Right lobe of liver (tissue), 6 donors: ENCODE results near the gene NTMT1. TPM values are rescaled to one million over a fixed set of nuclear protein-coding genes. Genes with fewer than 3 reads are reported as not detected.

Experiments used
- ATAC-seq, 4 donors: fragments of 200-7000 bp; cut with Tn5 transposase; one replicate each; pipeline ENCODE4 v1.9.1; 2020; ENCODE audit warnings: mild to moderate bottlenecking in 4 of 4, moderate library complexity in 4 of 4
- DNase-seq, 3 donors: peaks; one replicate each; pipeline ENCODE4 v3.0.0-alpha.2; 2020
- H3K27ac ChIP-seq, 3 donors: fragments of 200-600 bp; one replicate each; pipeline ENCODE4 v1.8.0; 2022
- H3K27me3 ChIP-seq, 2 donors: fragments of 200-600 bp; one replicate each; pipeline ENCODE4 v1.8.0; 2022
- H3K36me3 ChIP-seq, 4 donors: fragments of 200-600 bp; sonication (generic) in 1 of 4; one replicate each; pipeline versions ENCODE4 v1.5.1 to v1.8.0; 2017 to 2022; ENCODE audit warnings: control low read depth in 1 of 4
- H3K4me1 ChIP-seq, 4 donors: fragments of 200-600 bp; sonication (generic) in 1 of 4; one replicate each; pipeline versions ENCODE4 v1.5.1 to v1.8.0; 2017 to 2022; ENCODE audit warnings: control low read depth in 1 of 4
- H3K4me3 ChIP-seq, 3 donors: fragments of 200-600 bp; one replicate each; pipeline ENCODE4 v1.8.0; 2022
- H3K9me3 ChIP-seq, 4 donors: fragments of 200-600 bp; sonication (generic) in 1 of 4; one replicate each; pipeline versions ENCODE4 v1.5.1 to v1.8.0; 2017 to 2022; ENCODE audit warnings: control low read depth in 1 of 4
- CTCF ChIP-seq, 4 donors: fragments of 200-600 bp in 3 of 4; fragments of 450-650 bp in 1 of 4; IDR thresholded peaks; one replicate each; pipeline versions ENCODE4 v1.5.1 to v1.8.0; 2016 to 2022; ENCODE audit warnings: antibody characterized with exemption in 4 of 4, mild to moderate bottlenecking in 2 of 4
- POLR2A ChIP-seq: fragments of 450-650 bp; IDR thresholded peaks from one replicate; pipeline ENCODE4 v1.6.1; 2017; ENCODE audit warnings: antibody characterized with exemption, mild to moderate bottlenecking
- WGBS: methylation state at CpG from one replicate; pipeline ENCODE4 v1.1.6; 2018; ENCODE audit warnings: low coverage, low lambda C conversion rate; ENCODE audit not compliant: insufficient coverage; ENCODE audit errors: missing lambda C conversion rate; 5-methylcytosine and 5-hydroxymethylcytosine counted together
- intact Hi-C, 2 donors: fragments of 100-400 bp; cut with DNase I; formaldehyde crosslinking; loops; one replicate each; pipeline versions ENCODE4 v1.11.2 to v1.14.1; 2022
- total RNA-seq, 6 experiments: library from RNA; depleted of rRNA in 2 of 6; stranded (reverse); fragments of >200 nt in 2 of 6; fragmentation: NEBNext Ultra II Directional in 3 of 6; extraction: Animal tissue kit (Norgen Biotek cat#: 25700) in 3 of 6; gene quantifications; one replicate each; pipeline versions ENCODE4 v1.1.0 to v1.2.4, GENCODE V29; 2016 to 2023
- donor health status: DM: no; HTN: yes; CAD: no.
- donor health status: DM: no; HTN: no; CAD: no.
- donor health status: DM: no; HTN: no; CAD: no.
- donor health status: DM: no; HTN: yes; CAD: no.
- donor health status: DM: no; HTN: yes; CAD: no.

Gene NTMT1
- total RNA-seq, 6 experiments from 2014 or later: 15.6 to 28.3 (median 20.7) TPM

GRCh38 chr9:129673602-129674001, 47.6 kb downstream of the NTMT1 start:
- WGBS: 0% methylated on average over 2 of the region's 12 CpGs
- Histone ChIP-seq H3K36me3 (no peaks in the 10 kb centered on the region), H3K4me3 (no peak overlapping the region), H3K27me3 (no peaks in the 10 kb centered on the region), H3K4me1 (no peaks in the 10 kb centered on the region), H3K27ac (no peak overlapping the region), H3K9me3 (no peaks in the 10 kb centered on the region)
- DNase-seq: no peak
- intact Hi-C loops: no loop called here
- no peak for ATAC-seq
- no peak for TF ChIP-seq POLR2A

- Histone ChIP-seq H3K9me3 (no peaks in the 10 kb centered on the region), H3K27ac (no peak overlapping the region), H3K4me3 (no peak overlapping the region), H3K36me3 (no peaks in the 10 kb centered on the region), H3K27me3 (no peaks in the 10 kb centered on the region), H3K4me1 (no peaks in the 10 kb centered on the region)
- no peak for TF ChIP-seq CTCF (IDR thresholded peaks at IDR 0.05)
- no peak for TF ChIP-seq POLR2A
- ATAC-seq (no peak), DNase-seq (no peak)
- intact Hi-C loops: no loop called here
- WGBS: 48% methylated on average over 5 of the region's 7 CpGs
Measured at GRCh38 chr9:129674229-129674628, 48.3 kb downstream of the NTMT1 start.

- H3K27me3 ChIP-seq: no peaks in the 10 kb centered on the region
- TF ChIP-seq POLR2A (no peak), CTCF (IDR thresholded peaks at IDR 0.05) (no peak)
- DNase-seq (no peak), ATAC-seq (no peak)
- no peak overlapping the region for H3K27ac ChIP-seq
- H3K9me3 ChIP-seq: no peaks in the 10 kb centered on the region
- H3K4me1 ChIP-seq: no peaks in the 10 kb centered on the region
- intact Hi-C loops: no loop called here
- H3K36me3 ChIP-seq: no peaks in the 10 kb centered on the region
- H3K4me3 ChIP-seq: no peak overlapping the region
- WGBS: 81% methylated on average over 18 of the region's 27 CpGs
Measured at GRCh38 chr9:129675620-129676019, 49.7 kb downstream of the NTMT1 start.

GRCh38 chr9:129676287-129676686, 50.3 kb downstream of the NTMT1 start:
- no peak for TF ChIP-seq CTCF (IDR thresholded peaks at IDR 0.05)
- TF ChIP-seq POLR2A: no peak
- H3K4me3 ChIP-seq: no peak overlapping the region
- H3K9me3 ChIP-seq: no peaks in the 10 kb centered on the region
- no peaks in the 10 kb centered on the region for H3K4me1 ChIP-seq
- no peak for ATAC-seq
- no peak overlapping the region for H3K27ac ChIP-seq
- 51% methylated on average over 3 of the region's 4 CpGs for WGBS
- no peak for DNase-seq
- no peaks in the 10 kb centered on the region for H3K27me3 ChIP-seq
- H3K36me3 ChIP-seq: no peaks in the 10 kb centered on the region
- intact Hi-C loops: no loop called here

GRCh38 chr9:129676975-129677374, 51.0 kb downstream of the NTMT1 start:
- DNase-seq (no peak), ATAC-seq (no peak)
- H3K27me3 ChIP-seq: no peaks in the 10 kb centered on the region
- no peaks in the 10 kb centered on the region for H3K36me3 ChIP-seq
- TF ChIP-seq POLR2A: no peak
- TF ChIP-seq CTCF (IDR thresholded peaks at IDR 0.05): no peak
- H3K4me3 ChIP-seq: no peak overlapping the region
- no peak overlapping the region for H3K27ac ChIP-seq
- H3K9me3 ChIP-seq: no peaks in the 10 kb centered on the region
- intact Hi-C loops: no loop called here
- WGBS: 44% methylated on average over 7 of the region's 12 CpGs
- H3K4me1 ChIP-seq: no peaks in the 10 kb centered on the region
